Subcutaneous adipose tissue (tissue), 4 donors: ENCODE measurements around the gene PILRB. TPM values are rescaled to one million over a fixed set of nuclear protein-coding genes. Genes with fewer than 3 reads are reported as not detected.

Experiments used
- CTCF ChIP-seq: fragments of 450-650 bp; IDR thresholded peaks from one replicate; pipeline ENCODE4 v1.5.1; 2016; ENCODE audit warnings: low read depth, mild to moderate bottlenecking, control low read depth, antibody characterized with exemption, moderate library complexity
- total RNA-seq, 4 donors: library from RNA; depleted of rRNA; stranded (reverse); fragments of >200 nt; gene quantifications; one replicate each; pipeline ENCODE4 v1.1.0, GENCODE V29; 2016

Gene PILRB
- total RNA-seq, 4 donors from 2014 or later = 21.8 to 154 (median 34.0) TPM

- TF ChIP-seq CTCF = no peak
These were observed 4.1 kb upstream of the PILRB start for GRCh38 chr7:100353685-100354330.

- no peak for TF ChIP-seq CTCF
These were observed 1.4 kb upstream of the PILRB start for GRCh38 chr7:100356416-100357068.

GRCh38 chr7:100357131-100357561, 771 bp upstream of the PILRB start:
- no peak for TF ChIP-seq CTCF

- no peak for TF ChIP-seq CTCF
These were observed 918 bp downstream of the PILRB start for GRCh38 chr7:100358857-100359212.

- no peak for TF ChIP-seq CTCF
These were observed 2.4 kb downstream of the PILRB start for GRCh38 chr7:100360135-100360854.

GRCh38 chr7:100363098-100363497, 5.2 kb downstream of the PILRB start:
- no peak for TF ChIP-seq CTCF

- no peak for TF ChIP-seq CTCF
These were observed 6.6 kb downstream of the PILRB start for GRCh38 chr7:100364480-100364879.
